ENCODE results near the gene XKR3.
"Not testable (repeated sequence)": the region's sequence is repeated elsewhere in the genome, so short reads cannot be mapped to it uniquely, and the experiment has no call there.

Gene XKR3

GRCh38 chr22:16806401-16806800 lies 18.8 kb downstream of the XKR3 start:
- TF ChIP-seq, protein P1, sequence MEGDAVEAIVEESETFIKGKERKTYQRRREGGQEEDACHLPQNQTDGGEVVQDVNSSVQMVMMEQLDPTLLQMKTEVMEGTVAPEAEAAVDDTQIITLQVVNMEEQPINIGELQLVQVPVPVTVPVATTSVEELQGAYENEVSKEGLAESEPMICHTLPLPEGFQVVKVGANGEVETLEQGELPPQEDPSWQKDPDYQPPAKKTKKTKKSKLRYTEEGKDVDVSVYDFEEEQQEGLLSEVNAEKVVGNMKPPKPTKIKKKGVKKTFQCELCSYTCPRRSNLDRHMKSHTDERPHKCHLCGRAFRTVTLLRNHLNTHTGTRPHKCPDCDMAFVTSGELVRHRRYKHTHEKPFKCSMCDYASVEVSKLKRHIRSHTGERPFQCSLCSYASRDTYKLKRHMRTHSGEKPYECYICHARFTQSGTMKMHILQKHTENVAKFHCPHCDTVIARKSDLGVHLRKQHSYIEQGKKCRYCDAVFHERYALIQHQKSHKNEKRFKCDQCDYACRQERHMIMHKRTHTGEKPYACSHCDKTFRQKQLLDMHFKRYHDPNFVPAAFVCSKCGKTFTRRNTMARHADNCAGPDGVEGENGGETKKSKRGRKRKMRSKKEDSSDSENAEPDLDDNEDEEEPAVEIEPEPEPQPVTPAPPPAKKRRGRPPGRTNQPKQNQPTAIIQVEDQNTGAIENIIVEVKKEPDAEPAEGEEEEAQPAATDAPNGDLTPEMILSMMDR (IDR thresholded peaks at IDR 0.05; ENCODE audit: low read depth, low read length): no peak
- no peak for DNase-seq (ENCODE audit: low read depth in 2 of 2)
- H3K4me3 ChIP-seq (replicated peaks in 1 of 2; ENCODE audit: low read depth in 2 of 2, low read length in 2 of 2): no peak overlapping the region

- DNase-seq (ENCODE audit: low read depth in 2 of 2): no peak
- H3K4me3 ChIP-seq (replicated peaks in 1 of 2; ENCODE audit: low read depth in 2 of 2, low read length in 2 of 2): no peak overlapping the region
- TF ChIP-seq, protein P1 (IDR thresholded peaks at IDR 0.05; ENCODE audit: low read depth, low read length): no peak
Measured at GRCh38 chr22:16804882-16805281, 20.3 kb downstream of the XKR3 start.

GRCh38 chr22:16803255-16803917 lies 21.8 kb downstream of the XKR3 start:
- DNase-seq (ENCODE audit: low read depth in 2 of 2): no peak
- TF ChIP-seq, protein P1 (IDR thresholded peaks at IDR 0.05; ENCODE audit: low read depth, low read length): no peak
- H3K4me3 ChIP-seq (replicated peaks in 1 of 2; ENCODE audit: low read depth in 2 of 2, low read length in 2 of 2): no peak overlapping the region

- H3K4me3 ChIP-seq (replicated peaks in 1 of 2; ENCODE audit: low read depth in 2 of 2, low read length in 2 of 2): no peak overlapping the region
- TF ChIP-seq, protein P1 (IDR thresholded peaks at IDR 0.05; ENCODE audit: low read depth, low read length): no peak
- DNase-seq (ENCODE audit: low read depth in 2 of 2): no peak
Measured at GRCh38 chr22:16801571-16801970, 23.6 kb downstream of the XKR3 start.

DNA sequence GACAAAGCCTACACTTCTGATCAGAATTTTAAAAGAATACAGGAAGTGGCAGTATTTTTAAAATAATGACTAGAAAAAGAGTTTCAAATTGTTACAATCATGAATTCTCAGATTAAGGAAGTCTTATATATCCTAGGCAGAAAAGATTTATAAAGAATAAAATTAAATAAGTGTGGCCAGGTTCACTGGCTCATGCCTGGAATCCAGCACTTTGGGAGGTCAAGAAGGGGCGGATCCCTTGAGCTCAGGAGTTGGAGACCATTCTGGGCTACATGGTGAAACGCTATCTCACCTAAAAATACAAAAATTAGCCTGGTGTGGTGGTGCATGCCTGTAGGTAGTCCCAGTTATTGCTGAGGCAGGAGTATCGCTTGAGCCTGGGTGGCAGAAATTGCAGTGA lies 24.1 kb downstream of the XKR3 start:
- no peak for DNase-seq (ENCODE audit: low read depth in 2 of 2)
- TF ChIP-seq, protein P1 (IDR thresholded peaks at IDR 0.05; ENCODE audit: low read depth, low read length): no peak
- no peak overlapping the region for H3K4me3 ChIP-seq (replicated peaks in 1 of 2; ENCODE audit: low read depth in 2 of 2, low read length in 2 of 2)

GRCh38 chr22:16800358-16800757 lies 24.9 kb downstream of the XKR3 start:
- DNase-seq (ENCODE audit: low read depth in 2 of 2): no peak
- no peak overlapping the region for H3K4me3 ChIP-seq (replicated peaks in 1 of 2; ENCODE audit: low read depth in 2 of 2, low read length in 2 of 2)
- TF ChIP-seq, protein P1 (IDR thresholded peaks at IDR 0.05; ENCODE audit: low read depth, low read length): no peak

- H3K4me3 ChIP-seq (replicated peaks in 1 of 2; ENCODE audit: low read depth in 2 of 2, low read length in 2 of 2); DNase-seq (ENCODE audit: low read depth in 2 of 2): not testable (repeated sequence)
Measured at GRCh38 chr22:16795504-16795903, 29.7 kb downstream of the XKR3 start.

Data from cardiac fibroblast (primary cell).